Colonic mucosa (tissue), 4 donors: ENCODE measurements around the gene BCAS1. TPM values are rescaled to one million over a fixed set of nuclear protein-coding genes. Genes with fewer than 3 reads are reported as not detected.

ENCODE experiments used
- DNase-seq: peaks from one replicate; pipeline ENCODE4 v3.0.0-alpha.2; 2020
- H3K27ac ChIP-seq: fragments of 200-600 bp; one replicate; pipeline ENCODE4 v1.8.0; 2021
- H3K27me3 ChIP-seq: fragments of 200-600 bp; one replicate; pipeline ENCODE4 v1.8.0; 2021
- H3K36me3 ChIP-seq: fragments of 200-600 bp; one replicate; pipeline ENCODE4 v1.8.0; 2021
- H3K4me1 ChIP-seq: fragments of 200-600 bp; one replicate; pipeline ENCODE4 v1.8.0; 2021; ENCODE audit warnings: mild to moderate bottlenecking
- H3K4me3 ChIP-seq: fragments of 200-600 bp; one replicate; pipeline ENCODE4 v1.8.0; 2021
- H3K9ac ChIP-seq, 2 donors: one replicate each; pipeline ENCODE4 v1.7.0; 2013; ENCODE audit warnings: control low read depth in 2 of 2, low read depth in 2 of 2, low read length in 2 of 2
- H3K9me3 ChIP-seq: fragments of 200-600 bp; one replicate; pipeline ENCODE4 v1.8.0; 2021
- CTCF ChIP-seq: fragments of 200-600 bp; IDR thresholded peaks from one replicate; pipeline ENCODE4 v1.8.0; 2022; ENCODE audit warnings: antibody characterized with exemption, mild to moderate bottlenecking
- intact Hi-C: fragments of 100-400 bp; cut with DNase I; formaldehyde crosslinking; loops from one replicate; pipeline ENCODE4 v1.14.1; 2022
- total RNA-seq, 2 donors: library from RNA; stranded (reverse); fragmentation: NEBNext Ultra II Directional in 1 of 2; extraction: Animal tissue kit (Norgen Biotek cat#: 25700) in 1 of 2; gene quantifications; one replicate each; pipeline ENCODE4 v1.2.1, GENCODE V29; 2021
- donor health status: healthy.
- donor health status: DM: no; HTN: no; CAD: no.
- donor health status: DM: no; HTN: no; CAD: no.

Gene BCAS1
- total RNA-seq, 2 donors from 2014 or later: 67.9 to 154 TPM

- H3K4me3 ChIP-seq: no peak overlapping the region
- TF ChIP-seq CTCF: no peak
- H3K9ac ChIP-seq: no peak overlapping the region
- H3K27me3 ChIP-seq: no peaks in the 10 kb centered on the region
- H3K27ac ChIP-seq: no peak overlapping the region
- no peak for DNase-seq
- H3K36me3 ChIP-seq: no peaks in the 10 kb centered on the region
- intact Hi-C loops: no loop called here
- H3K9me3 ChIP-seq: no peaks in the 10 kb centered on the region
- H3K4me1 ChIP-seq: peaks cover 14% of the 10 kb centered on the region
Observed at GRCh38 chr20:53910351-53911002, 159.9 kb downstream of the BCAS1 start.

- no peaks in the 10 kb centered on the region for H3K27me3 ChIP-seq
- DNase-seq: no peak
Observed at GRCh38 chr20:53907968-53908751, 162.2 kb downstream of the BCAS1 start.

GRCh38 chr20:53905820-53906191, 164.6 kb downstream of the BCAS1 start:
- peaks cover 8% of the 10 kb centered on the region for H3K4me1 ChIP-seq
- TF ChIP-seq CTCF: no peak
- no peaks in the 10 kb centered on the region for H3K9me3 ChIP-seq
- no peak for DNase-seq
- H3K27me3 ChIP-seq: no peaks in the 10 kb centered on the region
- H3K36me3 ChIP-seq: no peaks in the 10 kb centered on the region
- H3K4me3 ChIP-seq: no peak overlapping the region
- intact Hi-C loops: no loop called here
- H3K9ac ChIP-seq: no peak overlapping the region
- no peak overlapping the region for H3K27ac ChIP-seq

More at GRCh38 chr20:53907968-53908751, 162.2 kb downstream of the BCAS1 start:
- H3K9me3 ChIP-seq: no peaks in the 10 kb centered on the region
- intact Hi-C loops: no loop called here
- H3K9ac ChIP-seq: no peak overlapping the region
- no peak overlapping the region for H3K4me3 ChIP-seq
- no peaks in the 10 kb centered on the region for H3K36me3 ChIP-seq
- H3K27ac ChIP-seq: peak overlapping the region; percentile 51
- TF ChIP-seq CTCF: no peak
- H3K4me1 ChIP-seq: peaks cover 8% of the 10 kb centered on the region

- no peak overlapping the region for H3K27ac ChIP-seq
- intact Hi-C loops: no loop called here
- no peak overlapping the region for H3K9ac ChIP-seq
- H3K36me3 ChIP-seq: no peaks in the 10 kb centered on the region
- H3K4me1 ChIP-seq: peaks cover 8% of the 10 kb centered on the region
- H3K27me3 ChIP-seq: no peaks in the 10 kb centered on the region
- H3K4me3 ChIP-seq: no peak overlapping the region
- no peaks in the 10 kb centered on the region for H3K9me3 ChIP-seq
- no peak for TF ChIP-seq CTCF
- DNase-seq: no peak
Observed at GRCh38 chr20:53905019-53905819, 165.2 kb downstream of the BCAS1 start.

- Histone ChIP-seq H3K9ac (no peak overlapping the region), H3K27me3 (no peaks in the 10 kb centered on the region)
Observed at GRCh38 chr20:53904261-53904660, 166.1 kb downstream of the BCAS1 start.

More at GRCh38 chr20:53904261-53904660, 166.1 kb downstream of the BCAS1 start:
- Histone ChIP-seq H3K9me3 (no peaks in the 10 kb centered on the region), H3K4me3 (no peak overlapping the region), H3K36me3 (no peaks in the 10 kb centered on the region), H3K4me1 (peaks cover 11% of the 10 kb centered on the region), H3K27ac (no peak overlapping the region)
- intact Hi-C loops: no loop called here
- no peak for DNase-seq
- no peak for TF ChIP-seq CTCF
